H1 (cell line): Measurements from ENCODE around the gene ITLN1.

Experiments
- BRCA1 ChIP-seq: IDR thresholded peaks from 2 replicates; pipeline ENCODE4 v1.6.1; 2012; ENCODE audit warnings: low read depth, low read length, improper control_type of control experiment
- CHD1 ChIP-seq: IDR thresholded peaks from 2 replicates; pipeline ENCODE4 v1.6.1; 2012; ENCODE audit warnings: low read depth, low read length, improper control_type of control experiment
- CTCF ChIP-seq, 3 experiments: IDR thresholded peaks; 1 replicate in 2 of 3; 2 replicates in 1 of 3; pipeline versions ENCODE4 v1.5.1 to v1.6.1; 2011; ENCODE audit warnings: low read length in 3 of 3, mild to moderate bottlenecking in 3 of 3, inconsistent platforms in 2 of 3, low read depth in 1 of 3, moderate library complexity in 1 of 3; ENCODE audit not compliant: insufficient read depth in 1 of 3; ENCODE audit errors: control extremely low read depth in 1 of 3
- EGR1 ChIP-seq: IDR thresholded peaks from 2 replicates; pipeline ENCODE4 v1.6.1; 2011; ENCODE audit warnings: low read depth, low read length, borderline replicate concordance
- EP300 ChIP-seq, 2 experiments: IDR thresholded peaks; 1 replicate in 1 of 2; 2 replicates in 1 of 2; pipeline ENCODE4 v1.6.1; 2011 to 2012; ENCODE audit warnings: low read depth in 2 of 2, low read length in 2 of 2, mild to moderate bottlenecking in 2 of 2, borderline replicate concordance in 1 of 2, inconsistent platforms in 1 of 2, moderate library complexity in 1 of 2
- EZH2 ChIP-seq: fragments of 200-600 bp; sonication (generic); IDR thresholded peaks from 2 replicates; pipeline ENCODE4 v1.7.1; 2012; ENCODE audit warnings: low read depth, mild to moderate bottlenecking, moderate library complexity, low read length, inconsistent platforms; ENCODE audit not compliant: severe bottlenecking
- KDM1A ChIP-seq: fragments of 200-600, 300-600 bp; sonication (generic); IDR thresholded peaks from 2 replicates; pipeline ENCODE4 v1.7.1; 2016; ENCODE audit warnings: mild to moderate bottlenecking, low read length, borderline replicate concordance
- MAX ChIP-seq: IDR thresholded peaks from 2 replicates; pipeline ENCODE4 v1.6.1; 2012; ENCODE audit warnings: inconsistent platforms
- POLR2A ChIP-seq, 2 experiments: IDR thresholded peaks; 1 replicate in 1 of 2; 2 replicates in 1 of 2; pipeline ENCODE4 v1.6.1; 2011; ENCODE audit warnings: low read depth in 2 of 2, low read length in 2 of 2, mild to moderate bottlenecking in 2 of 2; ENCODE audit errors: control extremely low read depth in 1 of 2
- POLR2AphosphoS5 ChIP-seq: IDR thresholded peaks from 2 replicates; pipeline ENCODE4 v1.6.1; 2011; ENCODE audit warnings: low read depth, low read length
- SP2 ChIP-seq: IDR thresholded peaks from 2 replicates; pipeline ENCODE4 v1.6.1; 2012; ENCODE audit warnings: mild to moderate bottlenecking, low read length, inconsistent platforms
- USF2 ChIP-seq: IDR thresholded peaks from 2 replicates; pipeline ENCODE4 v1.6.1; 2011; ENCODE audit warnings: low read length, improper control_type of control experiment
- ZNF274 ChIP-seq: IDR thresholded peaks from 2 replicates; pipeline ENCODE4 v1.7.0; 2012; ENCODE audit warnings: low read length, borderline replicate concordance; ENCODE audit errors: extremely low read depth

- no peak for TF ChIP-seq ZNF274
- TF ChIP-seq SP2: no peak
- TF ChIP-seq POLR2A (IDR thresholded peaks at IDR 0.05; ENCODE audit: control extremely low read depth in 1 of 2, low read depth in 2 of 2, low read length in 2 of 2): no peak
- TF ChIP-seq CTCF (IDR thresholded peaks at IDR 0.05; ENCODE audit: control extremely low read depth in 1 of 3, insufficient read depth in 1 of 3, low read depth in 1 of 3, low read length in 3 of 3): no peak
- TF ChIP-seq KDM1A: no peak
- TF ChIP-seq EZH2: no peak
- no peak for TF ChIP-seq MAX
- TF ChIP-seq EGR1: no peak
- TF ChIP-seq POLR2AphosphoS5: no peak
- no peak for TF ChIP-seq EP300 (IDR thresholded peaks at IDR 0.05; ENCODE audit: borderline replicate concordance in 1 of 2, low read depth in 2 of 2, low read length in 2 of 2)
- no peak for TF ChIP-seq USF2
- no peak for TF ChIP-seq BRCA1
- no peak for TF ChIP-seq CHD1
These were observed 26.5 kb upstream of the ITLN1 start for GRCh38 chr1:160911441-160911840.
